ENCODE results near the gene SCGB3A2. TPM values are rescaled to one million over a fixed set of nuclear protein-coding genes. Genes with fewer than 3 reads are reported as not detected.

SCGB3A2 gene
- total and polyA plus RNA-seq, 2 of the 8 experiments (the other 6 are each of a cell fraction or from before 2014, with no cell fraction given): 47.1 to 63.6 TPM

DNA sequence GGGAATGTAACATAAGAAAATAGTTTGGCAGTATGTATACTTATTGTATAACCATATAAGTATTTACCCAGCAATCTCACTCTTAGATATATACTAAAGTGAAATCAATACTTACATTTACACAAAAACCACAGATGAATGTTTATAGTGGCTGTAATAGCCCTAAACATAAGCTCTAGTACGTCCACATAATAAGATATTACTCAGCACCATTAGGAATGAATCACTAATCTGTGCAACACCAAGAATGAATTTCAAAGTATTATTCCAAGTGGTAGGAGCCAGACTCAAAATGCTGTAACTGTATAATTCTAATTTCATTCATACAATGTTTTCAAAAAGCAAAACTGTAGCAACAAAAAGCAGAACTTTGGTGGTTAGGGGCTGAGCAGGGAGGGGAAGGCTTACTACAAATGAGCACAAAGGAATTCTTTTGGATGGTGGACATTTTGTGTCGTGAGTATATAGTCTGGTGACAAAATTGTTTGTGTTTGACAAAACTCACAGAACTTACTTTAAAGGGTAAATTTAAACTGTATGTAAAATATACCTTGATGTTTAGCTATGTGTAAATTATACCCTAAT, 39.7 kb downstream of the SCGB3A2 start (continued):
- TF ChIP-seq SP4 (IDR thresholded peaks at IDR 0.05; ENCODE audit: low read length) (no peak), SRF (IDR thresholded peaks at IDR 0.05; ENCODE audit: low read depth, low read length) (no peak), ZNF274 (IDR thresholded peaks at IDR 0.05; ENCODE audit: borderline replicate concordance, extremely low read depth, low read length) (no peak), KDM1A (IDR thresholded peaks at IDR 0.05; ENCODE audit: borderline replicate concordance, low read length) (no peak), SUZ12 (IDR thresholded peaks at IDR 0.05; ENCODE audit: low read length) (no peak)
